HG03045 (cell line): ENCODE data around the gene PRR5.
"Not testable (repeated sequence)": the region's sequence is repeated elsewhere in the genome, so short reads cannot be mapped to it uniquely, and the experiment has no call there.

Experiments
- ATAC-seq: cut with Tn5 transposase; IDR thresholded peaks from one replicate; pipeline ENCODE4 v1.9.1; 2021; ENCODE audit warnings: mild to moderate bottlenecking, moderate library complexity; ENCODE audit not compliant: unreplicated experiment

Gene PRR5

DNA sequence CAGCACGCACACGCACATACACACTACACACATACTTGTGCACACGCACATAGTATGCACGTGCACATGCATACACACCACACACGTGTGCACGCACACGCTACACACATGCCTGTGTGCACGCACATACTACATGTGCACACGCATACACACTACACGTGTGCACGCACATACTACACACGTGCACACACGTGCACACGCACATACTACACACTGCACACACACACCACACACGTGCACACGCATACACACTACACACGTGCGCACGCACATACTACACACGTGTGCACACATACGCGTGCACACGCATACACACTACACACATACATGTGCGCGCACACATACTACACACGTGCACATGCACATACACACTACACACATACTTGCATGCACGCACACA lies 30.7 kb downstream of the PRR5 start:
- ATAC-seq = no peak

DNA sequence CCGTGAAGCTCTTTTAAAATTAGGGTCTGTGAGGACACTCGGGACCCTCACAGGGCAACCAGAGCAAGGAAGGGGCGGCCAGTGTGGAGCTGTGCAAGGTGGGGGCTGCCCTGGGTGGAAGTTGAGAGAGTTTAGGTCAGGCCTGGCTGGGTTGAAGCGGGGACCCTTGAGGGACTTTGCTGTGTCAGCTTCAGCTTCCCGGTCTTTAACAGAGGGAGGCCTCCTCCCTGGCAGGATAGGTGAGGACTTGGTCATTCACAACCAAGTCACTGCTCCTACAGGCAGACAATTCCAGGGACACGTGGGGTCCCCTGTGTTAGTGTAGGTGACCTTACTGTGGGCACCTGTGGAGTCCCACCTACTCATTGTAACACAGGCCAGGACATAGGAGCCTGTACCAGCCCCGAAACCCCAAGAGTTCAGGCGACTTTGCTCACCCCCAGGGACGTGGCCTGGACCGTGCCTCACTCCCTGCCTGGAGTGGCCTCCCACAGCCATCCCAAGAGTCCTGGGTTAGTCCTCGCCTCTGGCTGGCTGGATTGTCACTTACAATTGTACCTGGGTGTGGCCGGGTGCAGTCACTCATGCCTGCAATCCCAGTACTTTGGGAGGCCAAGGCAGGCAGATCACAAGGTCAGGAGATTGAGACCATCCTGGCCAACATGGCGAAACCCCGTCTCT lies 31.6 kb downstream of the PRR5 start:
- no peak for ATAC-seq

DNA sequence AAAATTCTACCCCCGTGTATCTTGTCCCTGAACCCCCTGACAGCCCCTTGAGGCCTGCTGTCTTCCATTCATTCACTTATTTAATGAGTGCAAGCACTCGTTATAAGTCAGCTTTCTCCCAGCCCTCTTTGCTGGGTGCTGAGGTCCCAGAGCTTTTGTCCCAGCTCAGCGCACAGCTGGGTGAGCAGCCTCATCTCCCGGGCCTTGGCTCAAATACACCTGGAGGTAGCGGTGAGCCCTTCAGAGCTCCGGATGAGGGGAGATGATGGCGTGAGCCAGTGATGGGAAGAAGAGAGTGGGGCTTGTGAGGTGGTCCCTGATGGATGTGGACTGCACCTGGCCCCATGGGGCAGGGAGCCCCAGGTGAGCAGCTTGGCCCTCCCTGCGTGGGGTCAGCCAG lies 32.3 kb downstream of the PRR5 start:
- ATAC-seq = no peak

DNA sequence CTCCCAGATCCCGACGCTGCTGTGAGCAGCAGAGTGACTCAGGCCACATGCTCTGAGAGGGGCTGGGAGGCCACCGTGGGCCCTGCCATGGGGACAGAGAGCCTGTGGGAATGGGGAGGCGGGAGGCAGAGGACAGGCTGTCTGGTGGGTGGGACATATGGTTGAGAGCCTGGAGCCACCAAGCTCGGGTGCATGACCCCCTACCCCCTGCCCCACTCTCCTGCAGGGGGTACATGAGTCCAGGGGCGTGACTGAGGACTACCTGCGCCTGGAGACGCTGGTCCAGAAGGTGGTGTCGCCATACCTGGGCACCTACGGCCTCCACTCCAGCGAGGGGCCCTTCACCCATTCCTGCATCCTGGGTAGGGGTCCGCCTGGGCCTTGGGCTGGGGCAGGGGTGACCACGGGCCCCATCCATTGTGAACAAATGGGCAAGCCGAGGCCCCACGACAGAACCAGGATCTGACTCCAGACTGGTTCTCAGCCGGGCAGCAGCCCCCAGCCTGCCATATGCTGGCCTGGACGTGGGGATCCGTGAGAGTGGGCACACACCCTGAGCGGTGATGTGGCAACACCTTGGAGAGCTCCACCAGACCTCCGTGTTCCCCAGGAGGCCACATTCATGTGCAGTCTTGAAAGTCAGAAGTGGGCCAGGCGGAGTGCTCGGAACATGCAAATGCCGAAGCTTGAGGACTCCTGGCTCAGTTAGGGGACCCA lies 33.0 kb downstream of the PRR5 start:
- no peak for ATAC-seq

DNA sequence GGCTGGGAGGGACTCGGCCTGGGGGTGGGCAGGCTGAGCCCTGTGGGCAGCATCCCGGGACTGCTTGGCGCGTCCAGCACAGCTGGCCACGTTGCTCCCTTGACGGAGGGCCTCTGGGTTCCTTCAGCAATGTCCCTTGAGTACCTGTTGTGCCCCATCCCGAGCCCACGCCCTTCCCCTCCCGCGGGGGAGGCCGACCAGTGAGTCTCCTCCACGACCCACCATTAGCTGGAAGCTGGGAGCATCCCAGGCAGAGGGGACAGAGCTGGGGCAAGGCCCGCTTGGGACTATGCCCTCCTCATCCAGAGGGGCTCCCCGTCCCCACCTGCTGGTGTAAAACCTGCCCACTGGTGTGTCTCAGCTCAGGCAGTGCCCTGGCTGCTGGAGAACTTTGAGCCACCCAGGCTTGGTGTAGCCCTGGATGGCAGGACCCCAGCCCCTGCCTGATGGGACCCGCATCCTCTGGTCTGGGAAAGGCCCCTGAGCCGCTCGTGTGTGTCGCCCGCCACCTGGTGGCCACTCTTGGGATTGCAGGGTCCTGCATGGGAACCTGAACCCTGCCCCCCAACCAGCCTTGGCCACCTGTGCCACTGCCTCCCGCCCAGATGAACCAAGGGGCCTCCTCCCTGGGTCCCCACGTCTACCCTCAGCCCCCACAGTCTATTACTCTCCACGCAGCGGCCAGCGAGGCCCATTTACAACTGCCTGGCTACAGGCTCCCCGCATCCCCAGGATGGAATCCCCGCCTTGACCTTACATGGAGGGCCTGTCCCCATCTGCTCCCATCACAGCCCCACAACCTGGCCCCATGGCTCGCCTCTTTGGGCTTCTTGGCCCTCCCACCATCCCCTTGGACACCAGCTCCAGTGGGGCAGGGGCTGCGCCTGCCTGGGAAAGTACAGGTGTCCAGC lies 33.8 kb downstream of the PRR5 start:
- ATAC-seq = no peak

DNA sequence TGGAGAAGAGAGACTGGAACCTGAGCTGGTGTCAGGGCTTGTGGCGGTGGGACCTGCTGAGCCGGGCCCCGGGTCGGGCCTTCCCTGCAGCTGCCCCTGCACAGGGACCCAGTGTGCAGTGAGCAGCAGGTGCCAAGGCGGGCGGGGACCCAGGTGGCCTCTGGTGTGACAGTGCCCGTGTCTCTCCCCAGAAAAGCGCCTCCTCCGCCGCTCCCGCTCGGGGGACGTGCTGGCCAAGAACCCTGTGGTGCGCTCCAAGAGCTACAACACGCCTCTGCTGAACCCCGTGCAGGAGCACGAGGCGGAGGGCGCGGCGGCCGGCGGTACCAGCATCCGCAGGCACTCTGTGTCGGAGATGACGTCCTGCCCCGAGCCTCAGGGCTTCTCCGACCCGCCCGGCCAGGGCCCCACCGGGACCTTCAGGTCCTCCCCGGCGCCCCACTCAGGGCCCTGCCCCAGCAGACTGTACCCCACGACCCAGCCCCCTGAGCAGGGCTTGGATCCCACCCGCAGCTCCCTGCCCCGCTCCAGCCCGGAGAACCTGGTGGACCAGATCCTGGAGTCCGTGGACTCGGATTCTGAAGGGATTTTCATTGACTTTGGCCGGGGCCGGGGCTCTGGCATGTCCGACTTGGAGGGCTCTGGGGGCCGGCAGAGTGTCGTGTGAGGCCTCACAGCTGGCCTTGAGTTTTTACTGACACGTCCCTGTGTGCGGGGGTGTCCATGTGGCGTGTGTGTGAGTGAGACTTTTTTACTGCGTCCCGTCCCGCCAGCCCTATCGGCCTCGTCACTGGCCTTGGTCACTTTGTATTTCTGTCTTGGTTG lies 34.8 kb downstream of the PRR5 start:
- no peak for ATAC-seq

DNA sequence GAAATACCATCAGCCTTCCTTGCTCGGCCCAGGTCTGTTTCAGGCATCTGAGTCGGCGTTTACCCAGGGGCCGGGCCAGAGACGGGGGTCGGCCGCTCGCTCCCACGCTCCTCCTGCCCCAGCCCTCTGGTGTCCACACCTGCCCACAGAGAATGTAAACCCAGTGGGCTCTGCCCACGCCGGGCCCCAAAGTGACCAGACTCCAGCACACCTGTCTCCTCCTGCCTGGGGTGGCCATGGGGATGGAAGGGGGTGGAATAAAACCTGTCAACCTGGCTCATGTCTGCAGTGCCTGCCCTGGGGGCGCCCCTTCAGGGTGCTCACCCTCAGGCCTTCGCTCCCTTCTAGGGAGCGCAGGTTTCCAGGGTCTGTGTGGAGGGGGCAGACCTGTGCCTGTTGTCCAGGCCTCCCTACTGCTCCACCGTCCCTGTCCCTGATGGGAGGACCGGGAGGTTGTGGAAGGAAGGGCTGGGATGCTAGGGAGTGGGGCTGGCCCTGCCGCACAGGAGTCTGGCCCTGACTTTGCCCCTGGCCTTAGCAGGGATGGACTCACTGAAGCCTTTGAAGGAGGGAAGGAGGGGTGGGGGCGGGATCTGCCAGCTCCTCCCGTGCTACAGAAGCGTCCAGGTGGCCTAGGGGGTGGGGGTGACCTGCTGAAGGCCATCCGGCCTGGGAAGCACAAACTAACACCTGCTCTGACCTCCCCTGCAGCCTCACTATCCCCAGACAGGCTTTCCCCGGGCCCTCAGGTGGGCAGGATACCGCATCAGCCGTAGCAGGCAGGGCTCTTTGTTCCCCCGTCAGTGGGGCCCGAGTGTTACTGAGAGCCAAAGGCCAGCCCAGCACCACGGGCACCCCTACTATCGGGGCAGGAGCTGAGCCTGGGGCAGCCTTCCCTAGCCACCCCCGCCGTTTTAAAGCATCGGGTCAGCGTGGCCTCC lies 35.7 kb downstream of the PRR5 start:
- no peak for ATAC-seq

DNA sequence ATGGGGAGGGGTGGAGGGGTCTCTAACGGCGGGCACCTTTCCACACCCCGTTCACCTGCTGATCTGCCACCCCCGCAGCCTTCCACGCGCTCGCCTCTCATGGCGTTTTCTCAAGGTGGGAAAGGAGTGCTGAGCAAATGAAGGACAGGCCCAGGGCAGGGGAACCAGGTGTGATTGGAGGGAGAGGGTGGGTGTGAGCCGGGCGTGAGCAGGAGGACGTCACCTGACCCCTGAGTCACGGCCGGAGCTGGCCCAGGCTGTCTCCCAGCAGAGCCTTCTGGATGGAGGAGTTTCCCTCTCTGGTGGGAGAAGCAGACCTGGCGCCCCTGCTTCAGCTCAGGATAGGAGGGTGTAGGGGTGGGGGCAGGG lies 36.3 kb downstream of the PRR5 start:
- no peak for ATAC-seq

DNA sequence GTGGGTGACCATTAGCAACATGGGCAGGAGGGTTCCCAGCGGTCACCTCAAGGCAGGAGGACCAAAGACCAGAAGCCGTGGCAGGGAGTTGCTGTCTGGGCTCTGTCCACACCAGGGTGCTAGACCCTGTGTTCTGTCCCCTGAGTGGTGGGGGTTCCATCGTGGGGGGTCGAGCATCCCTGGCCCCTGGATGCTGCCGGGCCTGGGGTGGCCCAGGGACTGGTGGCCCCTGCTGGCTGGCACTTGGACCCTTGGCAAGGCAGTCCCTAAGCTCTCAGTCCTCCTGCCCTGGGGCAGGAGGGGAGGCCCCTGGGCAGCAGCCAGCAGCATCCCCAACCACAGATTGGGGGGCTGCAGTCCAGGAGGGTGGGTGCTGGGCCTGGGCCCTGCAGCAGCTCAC lies 37.0 kb downstream of the PRR5 start:
- no peak for ATAC-seq

DNA sequence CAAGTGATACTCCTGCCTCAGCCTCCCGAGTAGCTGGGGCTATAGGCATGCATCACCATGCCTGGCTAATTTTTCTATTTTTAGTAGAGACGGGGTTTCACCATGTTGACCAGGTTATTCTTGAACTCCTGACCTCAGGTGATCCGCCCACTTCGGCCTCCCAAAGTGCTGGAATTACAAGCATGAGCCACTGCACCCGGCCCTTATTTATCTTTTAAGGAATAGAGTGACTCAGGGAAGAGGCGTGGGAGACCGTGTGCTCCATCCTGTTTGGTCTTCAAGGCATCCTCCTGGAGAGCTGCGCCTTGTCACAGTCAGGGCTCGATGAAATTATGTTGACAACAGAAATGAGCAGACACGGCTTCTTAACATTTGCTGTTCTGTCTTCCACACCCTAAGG lies 37.7 kb downstream of the PRR5 start:
- not testable (repeated sequence) for ATAC-seq

DNA sequence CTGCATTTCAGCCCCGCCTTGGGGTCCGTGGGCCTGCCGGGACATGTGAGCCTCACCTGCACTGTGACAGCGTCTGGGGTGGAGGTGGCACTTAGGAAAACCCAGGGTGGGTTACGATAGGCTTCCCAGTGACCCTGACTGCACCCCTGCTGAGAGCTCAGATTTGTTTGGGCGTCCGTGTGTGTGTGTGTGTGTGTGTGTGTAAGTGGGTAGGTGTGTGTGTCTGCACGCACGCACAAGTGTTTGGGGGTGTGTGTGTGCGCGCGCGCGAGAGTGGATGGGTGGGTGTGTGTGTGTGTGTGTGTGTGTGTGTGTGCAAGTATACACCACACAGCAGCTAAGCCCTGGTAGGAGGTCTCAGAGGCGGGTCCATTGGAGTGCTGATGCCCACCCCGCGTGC lies 38.3 kb downstream of the PRR5 start:
- no peak for ATAC-seq

DNA sequence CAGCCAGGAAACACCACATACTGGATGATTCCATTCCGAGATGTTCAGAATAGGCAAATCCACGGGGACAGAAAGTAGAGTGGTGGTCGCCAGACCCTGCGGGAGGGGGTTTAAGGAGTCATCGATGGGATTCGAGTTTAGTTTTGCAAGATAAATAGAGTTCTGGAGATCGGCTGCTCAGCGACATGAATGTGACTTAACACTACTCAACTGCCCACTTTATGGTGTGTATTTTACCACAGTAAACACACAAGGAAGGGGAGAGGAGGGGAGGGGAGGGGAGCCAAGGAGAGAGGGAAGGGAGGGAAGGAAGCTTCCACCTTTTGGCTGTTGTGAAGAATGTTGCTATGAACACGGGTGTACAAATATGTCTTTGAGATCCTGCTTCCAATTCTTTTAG lies 39.9 kb downstream of the PRR5 start:
- no peak for ATAC-seq

DNA sequence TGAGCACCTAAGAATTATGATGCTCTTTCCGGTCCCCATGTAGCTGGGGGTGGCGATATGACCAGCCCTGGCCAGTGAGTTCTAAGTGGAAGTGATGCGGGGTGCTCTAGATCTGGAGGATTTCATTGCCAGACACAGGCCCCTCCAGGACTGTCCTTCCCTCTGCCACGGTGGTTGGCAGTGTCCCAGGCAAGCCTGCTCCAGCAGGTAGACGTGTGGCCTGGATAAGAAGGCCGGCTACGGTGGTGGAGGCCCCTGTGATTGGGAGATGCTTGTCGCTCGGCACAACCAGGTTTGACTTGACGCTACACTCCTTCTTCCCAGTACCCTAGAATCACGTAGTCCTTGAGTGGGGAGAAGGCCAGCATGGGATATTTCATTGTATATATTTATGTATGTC lies 41.2 kb downstream of the PRR5 start:
- ATAC-seq = no peak

DNA sequence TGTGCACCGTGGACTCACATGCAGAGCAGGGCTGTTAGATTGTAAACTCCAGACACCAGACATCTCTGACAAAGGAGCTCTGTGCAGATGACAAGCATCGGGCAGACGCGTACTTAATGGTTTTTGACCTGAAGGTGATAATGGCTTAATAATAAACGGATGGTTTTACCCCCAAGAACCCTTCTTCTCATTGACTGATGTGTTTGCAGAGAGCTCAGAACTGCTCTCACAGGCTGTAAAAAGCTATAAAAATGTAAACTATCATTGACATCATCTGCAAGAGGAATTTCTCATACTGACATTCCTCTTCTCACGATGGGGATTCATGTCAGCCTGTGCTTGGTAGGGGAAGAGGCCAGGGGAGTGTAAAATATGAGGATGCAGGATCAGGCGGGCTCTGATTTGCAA lies 41.8 kb downstream of the PRR5 start:
- no peak for ATAC-seq

DNA sequence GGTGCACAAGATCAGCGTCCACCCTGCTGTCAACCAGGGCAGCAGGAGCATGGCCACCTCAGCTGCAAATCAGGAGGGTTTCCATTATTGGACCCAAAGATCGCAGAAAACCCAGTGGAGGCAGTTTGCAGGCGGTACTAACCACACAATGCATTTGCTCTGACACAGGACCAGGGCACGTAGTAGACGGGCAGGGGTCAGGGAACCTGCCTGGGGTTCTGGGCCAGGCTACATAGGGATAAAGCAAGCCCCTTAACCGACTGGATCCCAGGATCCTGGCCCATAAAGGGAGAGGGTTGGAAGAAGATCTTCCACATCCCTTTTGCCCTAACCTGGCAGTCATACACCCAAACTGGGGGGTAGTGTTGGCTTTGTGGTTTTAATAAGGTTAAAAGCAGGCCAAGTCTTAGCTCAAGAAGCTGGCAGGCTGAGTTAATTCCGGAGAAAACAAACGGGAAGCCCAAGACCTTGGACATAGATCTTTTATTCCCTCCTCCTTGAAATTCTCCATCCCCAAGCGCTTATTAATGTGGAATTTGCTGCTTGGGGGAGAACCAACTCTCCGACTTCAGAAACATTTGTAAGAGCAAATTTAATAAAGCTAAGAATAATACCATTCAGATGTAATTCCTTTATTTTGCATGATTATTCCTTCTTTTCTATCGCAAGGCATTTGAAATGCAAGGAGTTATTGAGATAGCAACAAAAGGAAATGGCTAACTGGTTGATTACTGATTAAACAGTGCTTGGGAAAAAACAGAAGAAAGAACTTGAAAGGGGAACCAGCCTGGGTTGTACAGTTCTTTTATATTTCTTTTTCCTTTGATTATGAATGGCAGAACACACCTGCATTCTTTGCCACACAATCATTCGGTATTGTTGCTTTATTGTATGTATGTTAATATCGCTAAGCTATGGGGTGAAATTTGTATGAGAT lies 44.1 kb downstream of the PRR5 start:
- no peak for ATAC-seq

DNA sequence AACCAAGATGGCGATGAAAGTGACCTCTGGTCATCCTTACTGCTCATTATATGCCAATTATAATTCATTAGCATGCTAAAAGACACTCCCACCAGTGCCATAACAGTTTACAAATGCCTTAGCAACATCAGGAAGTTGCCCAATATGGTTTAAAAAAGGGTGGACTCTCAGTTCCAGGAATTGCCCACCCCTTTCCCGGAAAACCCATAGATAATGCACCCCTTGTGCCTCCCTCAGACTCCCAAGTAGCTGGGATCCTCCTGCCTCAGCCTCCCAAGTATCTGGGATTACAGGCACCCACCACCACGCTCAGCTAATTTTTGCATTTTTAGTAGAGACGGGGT lies 45.8 kb downstream of the PRR5 start:
- ATAC-seq = not testable (repeated sequence)

DNA sequence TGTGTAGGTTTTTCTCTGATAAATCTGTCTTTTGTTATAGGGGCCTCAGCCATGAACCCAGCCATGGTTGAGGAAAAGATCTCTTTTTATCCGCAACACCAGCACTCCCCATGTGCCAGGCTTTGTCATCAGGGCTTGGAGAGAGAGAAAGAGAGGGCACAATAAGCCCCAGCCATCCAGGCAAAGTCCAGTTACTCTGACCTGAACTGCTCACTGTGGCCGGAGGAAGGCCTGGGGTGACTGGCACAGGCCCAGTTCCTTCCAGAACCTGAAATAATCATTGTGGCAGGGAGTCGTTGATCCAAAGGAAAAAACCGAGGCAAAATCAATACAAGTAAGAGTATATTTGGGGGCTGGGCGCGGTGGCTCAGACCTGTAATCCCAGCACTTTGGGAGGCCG lies 46.5 kb downstream of the PRR5 start:
- no peak for ATAC-seq

DNA sequence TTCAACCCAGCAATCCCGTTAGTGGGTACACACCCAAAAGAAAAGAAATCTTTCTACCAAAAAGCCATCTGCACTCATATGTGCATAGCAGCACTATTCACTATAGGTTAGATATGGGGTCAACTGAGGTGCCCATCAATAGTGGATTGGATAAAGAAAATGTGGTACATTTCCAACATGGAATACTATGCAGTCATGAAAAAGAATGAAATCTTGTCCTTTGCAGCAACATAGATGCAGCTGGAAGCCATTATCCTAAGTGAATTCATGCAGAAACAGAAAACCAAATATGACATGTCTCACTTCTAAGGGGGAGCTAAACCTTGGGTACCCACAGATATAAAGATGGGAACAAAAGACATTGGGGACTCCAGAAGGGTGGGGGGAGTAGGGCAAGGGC lies 48.5 kb downstream of the PRR5 start:
- no peak for ATAC-seq
